Activated CD8-positive, alpha-beta T cell treated with anti-CD3 and anti-CD28 coated beads for 36 hours (primary cell): ENCODE data around the gene CYP4A11. TPM values are rescaled to one million over a fixed set of nuclear protein-coding genes. Genes with fewer than 3 reads are reported as not detected.
"Not testable (repeated sequence)": the region's sequence is repeated elsewhere in the genome, so short reads cannot be mapped to it uniquely, and the experiment has no call there.

Source experiments
- ATAC-seq: fragments of 200-7000 bp; cut with Tn5 transposase; one replicate; pipeline ENCODE4 v1.10.0; 2021; ENCODE audit warnings: mild to moderate bottlenecking, moderate library complexity
- CTCF ChIA-PET: fragments of 350-600 bp; sonication (Branson Sonifier 250); formaldehyde crosslinking; loops from one replicate; lab custom pipeline; 2021; ENCODE audit warnings: antibody characterized with exemption; lab: Charles Lee
- POLR2A ChIA-PET: fragments of 350-600 bp; sonication (Branson Sonifier 250); formaldehyde crosslinking; loops from one replicate; lab custom pipeline; 2021; ENCODE audit warnings: antibody characterized with exemption; lab: Charles Lee
- DNase-seq: peaks from one replicate; pipeline ENCODE4 v3.0.0-alpha.2; 2020
- H3K27ac Mint-ChIP-seq: one replicate; pipeline ENCODE4 v1.8.0; 2021; ENCODE audit warnings: mild to moderate bottlenecking, mixed read lengths
- H3K27me3 Mint-ChIP-seq: one replicate; pipeline ENCODE4 v1.8.0; 2021; ENCODE audit warnings: mixed read lengths
- H3K36me3 Mint-ChIP-seq: one replicate; pipeline ENCODE4 v1.8.0; 2021; ENCODE audit warnings: low read depth, mixed read lengths
- H3K4me1 Mint-ChIP-seq: one replicate; pipeline ENCODE4 v1.8.0; 2021; ENCODE audit warnings: low read depth, mixed read lengths
- H3K4me3 Mint-ChIP-seq: one replicate; pipeline ENCODE4 v1.8.0; 2021; ENCODE audit warnings: mild to moderate bottlenecking, moderate library complexity, mixed read lengths
- H3K9me3 Mint-ChIP-seq: one replicate; pipeline ENCODE4 v1.8.0; 2021; ENCODE audit warnings: mixed read lengths
- CTCF ChIP-seq: fragments of 200-600 bp; IDR thresholded peaks from one replicate; pipeline ENCODE4 v1.8.0; 2022; ENCODE audit warnings: antibody characterized with exemption, mild to moderate bottlenecking
- intact Hi-C: fragments of 100-400 bp; cut with micrococcal nuclease; formaldehyde crosslinking; loops from one replicate; pipeline ENCODE4 v1.10.0; 2022
- total RNA-seq, 2 experiments: library from RNA; stranded (reverse); gene quantifications; one replicate each; pipeline ENCODE4 v1.2.3, GENCODE V29; 2021

CYP4A11 gene
- total RNA-seq, 2 experiments from 2014 or later, result not detected

DNA sequence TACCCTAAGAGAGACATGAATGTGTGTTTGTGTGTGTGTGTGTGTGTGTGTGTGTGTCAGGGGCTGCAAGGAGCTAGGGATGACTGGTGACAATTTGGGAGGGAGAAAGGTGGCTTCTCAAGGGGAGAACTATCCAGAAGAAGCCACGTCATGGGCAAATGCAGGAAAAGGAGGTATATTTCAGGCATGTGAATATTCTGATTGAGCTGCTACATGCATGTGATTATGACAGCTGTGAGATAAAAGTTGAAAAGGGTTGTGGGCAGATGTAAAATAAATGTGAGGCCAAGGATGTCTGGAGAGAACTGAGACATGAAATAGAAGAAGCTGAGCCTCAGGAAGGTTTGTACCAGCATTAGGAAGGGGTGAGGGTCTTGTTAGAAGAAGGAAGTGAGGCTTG lies 4.5 kb downstream of the CYP4A11 start:
- ATAC-seq, result no peak
- no peak for DNase-seq

DNA sequence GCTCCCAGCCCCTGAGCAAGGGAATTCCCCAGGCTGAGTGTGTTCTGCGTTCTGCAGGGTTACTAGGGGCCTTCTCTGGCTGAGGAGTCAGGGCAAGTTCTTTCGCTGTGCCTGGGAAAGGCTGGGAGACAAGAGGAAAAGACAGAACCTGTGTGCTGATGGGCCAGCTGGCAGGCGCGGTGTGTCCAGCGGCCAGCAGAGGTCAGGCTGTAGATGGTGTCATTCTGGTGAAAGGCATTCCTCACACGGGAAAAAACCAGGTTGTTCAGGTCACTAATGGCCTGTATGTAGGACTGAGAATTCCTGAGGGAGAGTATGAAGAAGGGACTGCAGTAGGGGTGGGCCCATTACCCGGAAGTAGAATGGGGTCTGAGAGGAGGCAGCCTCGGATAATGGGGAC lies 6.4 kb downstream of the CYP4A11 start:
- DNase-seq, H3K27me3 Mint-ChIP-seq: not testable (repeated sequence)

More for the DNA sequence above, 4.5 kb downstream of the CYP4A11 start:
- H3K9me3 Mint-ChIP-seq, result no peaks in the 10 kb centered on the region
- no peak overlapping the region for H3K27ac Mint-ChIP-seq
- no peak for TF ChIP-seq CTCF
- ChIA-PET CTCF (no interaction called here), POLR2A (no interaction called here)
- intact Hi-C loops, result no loop called here
- H3K4me3 Mint-ChIP-seq, result no peak overlapping the region
- no peaks in the 10 kb centered on the region for H3K36me3 Mint-ChIP-seq
- no peaks in the 10 kb centered on the region for H3K4me1 Mint-ChIP-seq
- peaks cover 6% of the 10 kb centered on the region for H3K27me3 Mint-ChIP-seq

DNA sequence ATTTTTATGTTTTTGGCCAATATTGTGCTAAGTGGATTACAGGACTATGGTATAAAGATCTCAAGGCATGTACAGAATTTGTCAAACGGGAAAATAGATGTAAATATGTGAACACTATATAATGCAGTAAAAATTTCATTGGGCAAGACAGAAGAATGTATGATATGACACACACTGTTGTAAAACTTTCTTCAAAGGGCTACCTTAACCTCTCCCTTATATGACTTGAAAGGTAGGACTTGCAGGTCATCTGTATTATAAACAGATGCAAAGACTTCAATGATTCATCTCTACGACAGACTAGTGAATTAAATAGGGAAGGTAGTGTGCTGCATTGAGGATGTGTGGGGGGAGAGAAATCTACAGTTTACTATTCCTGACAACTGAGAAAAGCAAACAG lies 9.3 kb downstream of the CYP4A11 start:
- peaks cover 11% of the 10 kb centered on the region for H3K27me3 Mint-ChIP-seq
- H3K4me1 Mint-ChIP-seq, intact Hi-C loops, H3K4me3 Mint-ChIP-seq, DNase-seq, H3K36me3 Mint-ChIP-seq, H3K27ac Mint-ChIP-seq, ATAC-seq, POLR2A ChIA-PET, H3K9me3 Mint-ChIP-seq, CTCF ChIA-PET: not testable (repeated sequence)

More for the DNA sequence above, 6.4 kb downstream of the CYP4A11 start:
- H3K4me3 Mint-ChIP-seq, H3K36me3 Mint-ChIP-seq, H3K9me3 Mint-ChIP-seq, intact Hi-C loops, POLR2A ChIA-PET, H3K4me1 Mint-ChIP-seq, ATAC-seq, CTCF ChIA-PET, H3K27ac Mint-ChIP-seq: not testable (repeated sequence)
- peak; percentile 17 for TF ChIP-seq CTCF

- H3K4me3 Mint-ChIP-seq, result no peak overlapping the region
- no peak overlapping the region for H3K27ac Mint-ChIP-seq
- H3K36me3 Mint-ChIP-seq, result no peaks in the 10 kb centered on the region
- POLR2A ChIA-PET, result no interaction called here
- no peak for TF ChIP-seq CTCF
- H3K4me1 Mint-ChIP-seq, result no peaks in the 10 kb centered on the region
- H3K27me3 Mint-ChIP-seq, result peaks cover 11% of the 10 kb centered on the region
- CTCF ChIA-PET, result no interaction called here
- ATAC-seq (no peak), DNase-seq (no peak)
- no peaks in the 10 kb centered on the region for H3K9me3 Mint-ChIP-seq
- intact Hi-C loops, result no loop called here
Observed at GRCh38 chr1:46931151-46931550, 10.1 kb downstream of the CYP4A11 start.

- intact Hi-C loops, result no loop called here
- Mint-ChIP-seq H3K36me3 (no peaks in the 10 kb centered on the region), H3K4me3 (no peak overlapping the region), H3K27ac (no peak overlapping the region), H3K9me3 (peaks cover 6% of the 10 kb centered on the region), H3K27me3 (peaks cover 30% of the 10 kb centered on the region), H3K4me1 (no peaks in the 10 kb centered on the region)
- no peak for DNase-seq
- no peak for TF ChIP-seq CTCF
- no peak for ATAC-seq
- ChIA-PET POLR2A (no interaction called here), CTCF (no interaction called here)
Observed at GRCh38 chr1:46927249-46927835, 13.9 kb downstream of the CYP4A11 start.
